ENCODE data around the gene ALDH1A2.

Gene ALDH1A2

DNA sequence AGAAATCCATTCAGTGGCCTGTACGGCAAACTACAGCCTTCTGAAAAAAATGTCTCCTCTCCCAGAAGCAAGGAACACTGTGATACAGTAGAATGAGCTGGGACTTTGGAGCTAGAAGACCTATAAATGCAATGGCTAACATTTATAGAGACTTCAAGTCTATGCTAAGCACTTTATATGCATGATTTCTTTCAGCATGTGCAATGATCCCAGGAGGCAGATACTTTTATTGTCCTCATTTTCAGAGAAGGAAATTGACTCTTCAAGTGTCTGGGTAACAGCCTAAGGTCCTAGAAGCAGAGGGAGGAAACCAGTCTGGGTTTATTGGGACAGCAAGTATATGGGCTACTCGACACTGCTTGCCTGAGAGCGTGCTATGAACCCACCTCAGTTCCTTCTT, 140.9 kb downstream of the ALDH1A2 start:
- Histone ChIP-seq H3K9me3 (ENCODE audit: insufficient read depth, low read length) (no peaks in the 10 kb centered on the region), H3K4me2 (ENCODE audit: low read depth, low read length, poor library complexity, severe bottlenecking) (no peak overlapping the region), H2AFZ (ENCODE audit: low read depth, low read length, severe bottlenecking) (no peak overlapping the region), H3K36me3 (ENCODE audit: low read length) (no peaks in the 10 kb centered on the region), H3K27me3 (ENCODE audit: low read length) (no peaks in the 10 kb centered on the region), H3K79me2 (ENCODE audit: insufficient read depth, low read length) (no peaks in the 10 kb centered on the region), H3F3A (ENCODE audit: insufficient read depth) (no peaks in the 10 kb centered on the region), H3K27ac (ENCODE audit: low read depth, low read length) (no peak overlapping the region), H3K9ac (ENCODE audit: low read length) (no peak overlapping the region), H3K4me3 (ENCODE audit: insufficient read depth, low read length, poor library complexity, severe bottlenecking) (no peak overlapping the region), H4K20me1 (ENCODE audit: low read depth, low read length) (no peaks in the 10 kb centered on the region), H3K9me2 (replicated peaks; ENCODE audit: insufficient read depth, low read length) (no peaks in the 10 kb centered on the region)
- TF ChIP-seq EZH2phosphoT487 (conservative IDR thresholded peaks at IDR 0.05; ENCODE audit: low read length), result no peak
- TF ChIP-seq, protein P1, sequence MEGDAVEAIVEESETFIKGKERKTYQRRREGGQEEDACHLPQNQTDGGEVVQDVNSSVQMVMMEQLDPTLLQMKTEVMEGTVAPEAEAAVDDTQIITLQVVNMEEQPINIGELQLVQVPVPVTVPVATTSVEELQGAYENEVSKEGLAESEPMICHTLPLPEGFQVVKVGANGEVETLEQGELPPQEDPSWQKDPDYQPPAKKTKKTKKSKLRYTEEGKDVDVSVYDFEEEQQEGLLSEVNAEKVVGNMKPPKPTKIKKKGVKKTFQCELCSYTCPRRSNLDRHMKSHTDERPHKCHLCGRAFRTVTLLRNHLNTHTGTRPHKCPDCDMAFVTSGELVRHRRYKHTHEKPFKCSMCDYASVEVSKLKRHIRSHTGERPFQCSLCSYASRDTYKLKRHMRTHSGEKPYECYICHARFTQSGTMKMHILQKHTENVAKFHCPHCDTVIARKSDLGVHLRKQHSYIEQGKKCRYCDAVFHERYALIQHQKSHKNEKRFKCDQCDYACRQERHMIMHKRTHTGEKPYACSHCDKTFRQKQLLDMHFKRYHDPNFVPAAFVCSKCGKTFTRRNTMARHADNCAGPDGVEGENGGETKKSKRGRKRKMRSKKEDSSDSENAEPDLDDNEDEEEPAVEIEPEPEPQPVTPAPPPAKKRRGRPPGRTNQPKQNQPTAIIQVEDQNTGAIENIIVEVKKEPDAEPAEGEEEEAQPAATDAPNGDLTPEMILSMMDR (IDR thresholded peaks at IDR 0.05; ENCODE audit: insufficient read depth, low read length, poor library complexity, severe bottlenecking), result no peak

DNA sequence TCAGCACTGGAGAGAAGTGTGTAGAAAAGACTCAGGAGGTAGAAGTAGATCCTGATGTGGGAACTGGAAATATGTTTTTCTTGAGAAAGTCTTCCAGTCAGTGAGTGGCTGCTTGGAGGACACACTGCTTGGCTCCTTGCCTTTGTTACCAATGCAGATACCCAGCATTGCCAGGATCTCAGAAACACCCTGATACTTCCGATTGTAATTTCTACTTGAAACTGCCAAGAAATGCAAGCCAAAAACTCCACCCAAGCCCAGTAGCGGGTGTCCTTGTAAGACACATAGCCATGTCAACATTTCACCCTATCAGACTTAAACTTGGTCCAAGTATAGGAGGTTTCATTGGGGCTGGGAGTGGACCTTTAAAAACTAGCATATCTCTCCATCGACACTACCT, 141.8 kb downstream of the ALDH1A2 start:
- H3K9ac ChIP-seq (ENCODE audit: low read length), result no peak overlapping the region
- H3K4me3 ChIP-seq (ENCODE audit: insufficient read depth, low read length, poor library complexity, severe bottlenecking), result no peak overlapping the region
- no peaks in the 10 kb centered on the region for H3K27me3 ChIP-seq (ENCODE audit: low read length)
- no peak overlapping the region for H3K4me2 ChIP-seq (ENCODE audit: low read depth, low read length, poor library complexity, severe bottlenecking)
- no peak overlapping the region for H2AFZ ChIP-seq (ENCODE audit: low read depth, low read length, severe bottlenecking)
- H3K9me3 ChIP-seq (ENCODE audit: insufficient read depth, low read length), result no peaks in the 10 kb centered on the region
- no peaks in the 10 kb centered on the region for H3K36me3 ChIP-seq (ENCODE audit: low read length)
- H4K20me1 ChIP-seq (ENCODE audit: low read depth, low read length), result no peaks in the 10 kb centered on the region
- no peaks in the 10 kb centered on the region for H3K9me2 ChIP-seq (replicated peaks; ENCODE audit: insufficient read depth, low read length)
- no peaks in the 10 kb centered on the region for H3F3A ChIP-seq (ENCODE audit: insufficient read depth)
- H3K27ac ChIP-seq (ENCODE audit: low read depth, low read length), result no peak overlapping the region
- H3K79me2 ChIP-seq (ENCODE audit: insufficient read depth, low read length), result no peaks in the 10 kb centered on the region
- TF ChIP-seq EZH2phosphoT487 (conservative IDR thresholded peaks at IDR 0.05; ENCODE audit: low read length), result no peak
- TF ChIP-seq, protein P1 (IDR thresholded peaks at IDR 0.05; ENCODE audit: insufficient read depth, low read length, poor library complexity, severe bottlenecking), result no peak

DNA sequence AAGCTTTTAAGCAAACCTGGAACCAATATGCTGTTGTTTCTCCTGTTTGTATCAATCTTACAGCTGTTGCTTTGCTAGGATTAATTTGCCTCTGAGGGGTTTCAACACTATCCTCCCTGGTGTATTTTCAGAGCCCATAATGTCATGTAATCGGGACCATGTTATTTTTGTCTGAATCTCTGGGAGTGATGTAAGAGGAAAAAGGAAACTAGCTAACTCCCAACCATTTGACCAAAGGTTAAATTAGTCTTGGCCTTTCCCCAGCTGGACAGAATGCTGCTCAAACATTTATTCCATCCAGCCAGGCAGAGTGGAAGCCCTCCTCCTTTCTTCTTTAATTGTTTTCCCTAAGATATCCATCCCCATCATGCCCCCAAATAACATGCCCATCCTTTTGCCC, 142.2 kb downstream of the ALDH1A2 start:
- no peak overlapping the region for H3K4me3 ChIP-seq (ENCODE audit: insufficient read depth, low read length, poor library complexity, severe bottlenecking)
- no peaks in the 10 kb centered on the region for H4K20me1 ChIP-seq (ENCODE audit: low read depth, low read length)
- H3K9ac ChIP-seq (ENCODE audit: low read length), result no peak overlapping the region
- no peaks in the 10 kb centered on the region for H3K79me2 ChIP-seq (ENCODE audit: insufficient read depth, low read length)
- H3K27ac ChIP-seq (ENCODE audit: low read depth, low read length), result no peak overlapping the region
- no peaks in the 10 kb centered on the region for H3F3A ChIP-seq (ENCODE audit: insufficient read depth)
- no peaks in the 10 kb centered on the region for H3K9me2 ChIP-seq (replicated peaks; ENCODE audit: insufficient read depth, low read length)
- TF ChIP-seq EZH2phosphoT487 (conservative IDR thresholded peaks at IDR 0.05; ENCODE audit: low read length), result no peak
- TF ChIP-seq, protein P1 (IDR thresholded peaks at IDR 0.05; ENCODE audit: insufficient read depth, low read length, poor library complexity, severe bottlenecking), result no peak
- no peaks in the 10 kb centered on the region for H3K27me3 ChIP-seq (ENCODE audit: low read length)
- H3K4me2 ChIP-seq (ENCODE audit: low read depth, low read length, poor library complexity, severe bottlenecking), result no peak overlapping the region
- no peaks in the 10 kb centered on the region for H3K9me3 ChIP-seq (ENCODE audit: insufficient read depth, low read length)
- H2AFZ ChIP-seq (ENCODE audit: low read depth, low read length, severe bottlenecking), result no peak overlapping the region
- H3K36me3 ChIP-seq (ENCODE audit: low read length), result no peaks in the 10 kb centered on the region

All from SU-DHL-6 (cell line).